D721Med (cell line): ENCODE data around the gene TSPYL1.

ENCODE experiments used
- DNase-seq: peaks from one replicate; pipeline ENCODE4 v3.0.0; 2011; ENCODE audit warnings: low spot score; ENCODE audit not compliant: insufficient read length
- FAIRE-seq: peaks from 2 replicates; lab custom pipeline; 2011; peaks lifted over from hg19 to GRCh38; lab: Jason Lieb, UNC
- TF ChIP-seq, protein P1 (sequence below): IDR thresholded peaks from 2 replicates; pipeline ENCODE4 v1.5.1; 2012; ENCODE audit warnings: mild to moderate bottlenecking, control low read depth; ENCODE audit not compliant: insufficient read depth; ENCODE audit errors: missing control alignments

Gene TSPYL1

GRCh38 chr6:116307633-116308032 lies 27.9 kb upstream of the TSPYL1 start:
- TF ChIP-seq, protein P1, sequence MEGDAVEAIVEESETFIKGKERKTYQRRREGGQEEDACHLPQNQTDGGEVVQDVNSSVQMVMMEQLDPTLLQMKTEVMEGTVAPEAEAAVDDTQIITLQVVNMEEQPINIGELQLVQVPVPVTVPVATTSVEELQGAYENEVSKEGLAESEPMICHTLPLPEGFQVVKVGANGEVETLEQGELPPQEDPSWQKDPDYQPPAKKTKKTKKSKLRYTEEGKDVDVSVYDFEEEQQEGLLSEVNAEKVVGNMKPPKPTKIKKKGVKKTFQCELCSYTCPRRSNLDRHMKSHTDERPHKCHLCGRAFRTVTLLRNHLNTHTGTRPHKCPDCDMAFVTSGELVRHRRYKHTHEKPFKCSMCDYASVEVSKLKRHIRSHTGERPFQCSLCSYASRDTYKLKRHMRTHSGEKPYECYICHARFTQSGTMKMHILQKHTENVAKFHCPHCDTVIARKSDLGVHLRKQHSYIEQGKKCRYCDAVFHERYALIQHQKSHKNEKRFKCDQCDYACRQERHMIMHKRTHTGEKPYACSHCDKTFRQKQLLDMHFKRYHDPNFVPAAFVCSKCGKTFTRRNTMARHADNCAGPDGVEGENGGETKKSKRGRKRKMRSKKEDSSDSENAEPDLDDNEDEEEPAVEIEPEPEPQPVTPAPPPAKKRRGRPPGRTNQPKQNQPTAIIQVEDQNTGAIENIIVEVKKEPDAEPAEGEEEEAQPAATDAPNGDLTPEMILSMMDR, result no peak
- FAIRE-seq (no peak), DNase-seq (no peak)

- DNase-seq, result no peak
- FAIRE-seq, result no peak
- TF ChIP-seq, protein P1, result no peak
These were observed 27.3 kb upstream of the TSPYL1 start for GRCh38 chr6:116307001-116307400.

DNA sequence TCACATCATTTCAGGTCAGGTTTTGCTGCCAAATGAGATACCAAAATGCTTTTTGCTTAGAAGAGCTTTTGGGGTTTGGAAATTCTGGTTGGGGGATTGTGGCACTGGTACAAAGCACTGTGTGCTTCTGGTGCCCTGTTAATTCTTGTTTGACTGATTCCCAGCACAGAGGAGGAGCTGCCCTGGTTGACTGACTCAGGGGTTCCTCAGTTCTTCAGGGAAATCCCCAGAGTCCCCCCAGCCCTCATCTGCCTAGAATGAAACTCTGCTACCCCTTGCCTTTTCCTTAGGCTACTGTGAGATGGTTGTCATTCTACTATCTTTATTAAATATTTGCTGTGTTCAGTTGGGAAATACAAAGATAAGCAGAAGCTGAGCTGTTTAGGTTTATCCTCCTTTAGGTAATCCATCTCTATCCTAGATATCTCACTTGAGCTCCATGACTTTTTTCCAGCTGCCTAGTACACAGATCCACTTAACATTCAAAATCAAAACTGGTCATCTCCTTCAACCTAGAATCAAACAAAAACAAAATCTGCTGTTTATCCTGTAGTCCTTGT lies 24.9 kb upstream of the TSPYL1 start:
- TF ChIP-seq, protein P1, result no peak
- DNase-seq (no peak), FAIRE-seq (peak; percentile 78)

- no peak for FAIRE-seq
These were observed 21.4 kb upstream of the TSPYL1 start for GRCh38 chr6:116301104-116301503.

DNA sequence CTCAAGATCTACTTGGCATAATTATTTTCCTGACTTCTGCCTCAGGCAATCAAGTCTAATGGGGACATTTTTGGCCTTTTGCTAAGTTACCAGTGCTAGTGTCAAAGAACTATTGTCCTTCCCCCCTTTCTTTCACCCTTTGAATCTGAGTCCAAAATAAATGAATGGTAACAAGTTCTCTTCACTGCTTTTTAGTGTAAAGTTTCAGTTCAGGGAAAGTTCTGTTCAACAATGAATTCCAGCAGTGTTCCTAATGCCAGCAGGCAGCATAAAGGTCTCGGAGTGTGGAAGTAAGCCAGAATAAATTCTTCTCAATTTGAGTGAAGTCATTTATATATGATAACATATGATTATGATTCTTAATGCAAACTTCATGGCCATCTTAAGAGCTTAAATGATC lies 20.8 kb upstream of the TSPYL1 start:
- TF ChIP-seq, protein P1, result no peak
- FAIRE-seq (no peak), DNase-seq (no peak)

More at GRCh38 chr6:116301104-116301503, 21.4 kb upstream of the TSPYL1 start:
- DNase-seq, result no peak
- TF ChIP-seq, protein P1, result no peak

- TF ChIP-seq, protein P1, result no peak
- DNase-seq (no peak), FAIRE-seq (no peak)
These were observed 19.2 kb upstream of the TSPYL1 start for GRCh38 chr6:116298973-116299372.

DNA sequence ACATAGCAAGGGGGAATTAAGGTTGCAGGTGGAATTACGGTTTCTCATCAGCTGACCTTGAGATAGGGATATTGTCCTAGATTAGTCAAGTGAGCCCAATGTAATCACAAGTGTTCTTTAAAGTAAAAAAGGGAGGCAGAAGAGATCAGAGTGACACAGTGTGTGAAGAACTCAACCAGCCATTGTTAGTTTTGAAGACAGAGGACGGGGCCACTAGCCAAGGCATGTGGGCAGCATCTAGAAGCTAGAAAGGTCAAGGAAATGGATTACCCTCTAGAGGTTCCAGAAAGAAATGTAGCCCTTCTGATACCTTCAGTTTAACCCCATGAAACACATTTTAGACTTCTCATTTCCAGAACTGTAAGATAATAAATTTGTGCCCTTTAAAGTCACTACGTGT lies 18.5 kb upstream of the TSPYL1 start:
- FAIRE-seq (no peak), DNase-seq (no peak)
- TF ChIP-seq, protein P1, result no peak
